ENCODE results near the gene AGR2.

GRCh38 chr7:16795624-16796023 is 9.2 kb downstream of the AGR2 start:
- TF ChIP-seq, protein P1, sequence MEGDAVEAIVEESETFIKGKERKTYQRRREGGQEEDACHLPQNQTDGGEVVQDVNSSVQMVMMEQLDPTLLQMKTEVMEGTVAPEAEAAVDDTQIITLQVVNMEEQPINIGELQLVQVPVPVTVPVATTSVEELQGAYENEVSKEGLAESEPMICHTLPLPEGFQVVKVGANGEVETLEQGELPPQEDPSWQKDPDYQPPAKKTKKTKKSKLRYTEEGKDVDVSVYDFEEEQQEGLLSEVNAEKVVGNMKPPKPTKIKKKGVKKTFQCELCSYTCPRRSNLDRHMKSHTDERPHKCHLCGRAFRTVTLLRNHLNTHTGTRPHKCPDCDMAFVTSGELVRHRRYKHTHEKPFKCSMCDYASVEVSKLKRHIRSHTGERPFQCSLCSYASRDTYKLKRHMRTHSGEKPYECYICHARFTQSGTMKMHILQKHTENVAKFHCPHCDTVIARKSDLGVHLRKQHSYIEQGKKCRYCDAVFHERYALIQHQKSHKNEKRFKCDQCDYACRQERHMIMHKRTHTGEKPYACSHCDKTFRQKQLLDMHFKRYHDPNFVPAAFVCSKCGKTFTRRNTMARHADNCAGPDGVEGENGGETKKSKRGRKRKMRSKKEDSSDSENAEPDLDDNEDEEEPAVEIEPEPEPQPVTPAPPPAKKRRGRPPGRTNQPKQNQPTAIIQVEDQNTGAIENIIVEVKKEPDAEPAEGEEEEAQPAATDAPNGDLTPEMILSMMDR (IDR thresholded peaks at IDR 0.05; ENCODE audit: poor library complexity): no peak
- TF ChIP-seq EZH2phosphoT487 (IDR thresholded peaks at IDR 0.05; ENCODE audit: low read depth, severe bottlenecking, unreplicated experiment): no peak
- TF ChIP-seq EZH2 (IDR thresholded peaks at IDR 0.05; ENCODE audit: borderline replicate concordance): no peak

Data from hepatocyte (in vitro differentiated cells).